ENCODE measurements around the gene ATM.
"Not testable (repeated sequence)": the region's sequence is repeated elsewhere in the genome, so short reads cannot be mapped to it uniquely, and the experiment has no call there.

ATM gene

DNA sequence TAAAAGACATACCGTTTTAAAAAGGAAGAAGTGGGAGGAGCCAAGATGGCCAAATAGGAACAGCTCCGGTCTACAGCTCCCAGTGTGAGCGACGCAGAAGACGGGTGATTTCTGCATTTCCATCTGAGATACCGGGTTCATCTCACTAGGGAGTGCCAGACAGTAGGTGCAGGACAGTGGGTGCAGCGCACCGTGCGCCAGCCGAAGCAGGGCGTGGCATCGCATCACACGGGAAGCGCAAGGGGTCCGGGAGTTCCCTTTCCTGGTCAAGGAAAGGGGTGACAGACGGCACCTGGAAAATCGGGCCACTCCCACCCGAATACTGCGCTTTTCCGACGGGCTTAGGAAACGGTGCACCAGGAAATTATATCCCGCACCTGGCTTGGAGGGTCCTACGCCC, 150.6 kb downstream of the ATM start:
- not testable (repeated sequence) for DNase-seq (ENCODE audit: low read depth)

DNA sequence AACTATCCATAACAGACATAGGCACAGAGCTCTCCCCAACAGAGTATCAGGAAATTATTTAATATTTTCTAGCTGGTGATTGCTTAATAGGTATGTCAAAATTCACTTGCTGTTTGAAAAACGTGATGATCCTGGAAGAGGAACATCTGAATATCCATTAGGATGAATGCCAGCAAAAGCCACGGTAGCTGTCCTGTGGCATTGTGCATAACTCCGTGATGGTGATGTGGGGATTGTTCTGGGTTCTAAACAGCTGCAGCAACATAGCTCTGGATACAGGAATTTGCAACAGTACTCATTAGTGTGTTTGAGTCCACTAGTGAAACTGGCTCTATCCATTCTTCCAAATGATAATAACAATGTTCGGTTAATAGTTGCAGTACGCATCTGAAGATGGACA, 165.7 kb downstream of the ATM start:
- no peak for DNase-seq (ENCODE audit: low read depth)

DNA sequence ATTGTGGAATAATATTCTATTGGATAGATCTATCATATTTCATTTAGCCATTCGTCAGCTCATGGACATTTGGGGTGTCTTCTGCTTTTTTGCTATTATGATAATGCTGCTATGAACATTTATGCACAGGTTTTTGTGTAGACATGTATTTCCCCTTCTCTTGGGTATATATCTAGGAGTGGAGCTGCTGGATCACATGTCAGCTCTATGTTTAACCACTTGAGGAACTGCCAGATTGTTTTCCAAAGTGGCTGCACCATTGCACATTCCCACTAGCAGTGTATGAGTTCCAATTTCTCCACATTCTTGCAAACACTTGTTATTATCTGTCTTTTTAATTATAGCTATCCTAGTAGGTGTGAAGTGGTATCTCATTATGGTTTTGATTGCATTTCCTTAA, 169.5 kb downstream of the ATM start:
- DNase-seq (ENCODE audit: low read depth), result no peak

DNA sequence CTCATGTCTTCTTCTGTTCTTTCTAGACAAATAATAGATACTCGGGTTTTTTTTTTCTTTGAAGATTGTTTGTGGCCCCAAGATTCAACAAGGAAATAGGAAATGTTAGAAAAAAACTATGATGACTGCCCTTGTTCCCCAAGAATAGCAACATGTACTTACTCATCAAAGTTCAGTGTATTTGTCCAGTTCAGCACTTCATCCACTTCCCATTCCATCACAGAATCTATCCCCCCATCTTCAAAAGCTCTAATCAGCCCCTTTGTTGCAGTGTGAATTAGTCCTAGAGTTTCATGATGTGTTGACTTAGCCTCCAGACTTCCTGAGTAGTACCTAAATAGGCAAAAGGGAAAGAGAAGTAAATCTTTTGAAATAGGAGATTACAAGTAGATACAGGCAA, 170.2 kb downstream of the ATM start:
- no peak for DNase-seq (ENCODE audit: low read depth)

DNA sequence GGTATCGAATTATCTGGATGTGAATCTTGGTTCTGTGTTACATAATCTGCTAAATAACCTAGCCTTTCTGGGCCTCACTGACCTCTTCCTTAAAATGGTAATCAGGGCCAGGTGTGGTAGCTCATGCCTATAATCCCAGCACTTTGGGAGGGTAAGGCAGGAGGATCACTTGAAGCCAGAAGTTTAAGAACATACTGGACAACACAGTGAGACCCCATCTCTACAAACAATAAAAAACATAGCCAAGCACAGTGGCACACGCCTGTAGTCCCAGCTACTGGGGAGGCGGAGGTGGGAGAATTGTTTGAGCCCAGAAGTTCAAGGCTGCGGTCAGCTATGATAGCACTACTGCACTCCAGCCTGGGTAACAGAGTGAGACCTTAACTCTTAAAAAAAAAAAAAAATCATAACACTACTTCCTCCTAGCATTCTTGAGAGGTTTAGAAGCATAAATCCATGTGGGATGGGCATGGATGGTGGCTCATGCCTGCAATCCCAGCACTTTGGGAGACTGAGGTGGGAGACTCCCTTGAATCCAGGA, 171.9 kb downstream of the ATM start:
- DNase-seq (ENCODE audit: low read depth), result no peak

DNA sequence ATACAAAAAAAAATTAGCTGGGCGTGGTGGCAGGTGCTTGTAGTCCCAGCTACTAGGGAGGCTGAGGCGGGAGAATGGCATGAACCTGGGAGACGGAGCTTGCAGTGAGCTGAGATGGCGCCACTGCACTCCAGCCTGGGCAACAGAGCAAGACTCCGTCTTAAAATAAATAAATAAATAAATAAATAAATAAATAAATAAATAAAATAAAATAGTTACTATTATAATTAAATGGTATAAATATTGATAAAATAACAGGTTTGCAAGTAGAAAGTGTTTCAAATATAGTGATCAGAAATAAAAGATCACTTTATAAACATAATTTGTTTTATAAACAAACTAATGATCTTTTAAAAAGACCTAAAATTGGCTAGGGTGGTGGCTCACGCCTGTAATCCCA, 173.8 kb downstream of the ATM start:
- not testable (repeated sequence) for DNase-seq (ENCODE audit: low read depth)

DNA sequence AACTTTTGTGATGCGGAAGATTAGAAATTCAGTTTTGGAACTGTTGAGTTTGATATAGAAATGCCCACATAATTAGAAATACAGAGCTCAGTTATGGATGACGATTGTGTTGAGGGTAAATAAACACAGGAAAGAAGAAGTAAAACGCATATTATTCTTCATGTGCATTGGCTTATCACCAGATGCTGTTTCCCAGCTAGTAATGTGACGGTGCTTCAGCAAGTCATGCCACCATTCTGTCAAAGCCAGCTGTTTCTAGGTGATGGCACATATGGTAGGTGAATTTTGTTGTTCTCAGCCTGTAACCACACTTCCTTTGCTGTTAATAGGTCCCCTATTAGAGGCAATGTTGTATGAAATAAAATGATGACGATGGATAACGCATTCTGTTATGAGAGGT, 175.6 kb downstream of the ATM start:
- DNase-seq (ENCODE audit: low read depth), result no peak

DNA sequence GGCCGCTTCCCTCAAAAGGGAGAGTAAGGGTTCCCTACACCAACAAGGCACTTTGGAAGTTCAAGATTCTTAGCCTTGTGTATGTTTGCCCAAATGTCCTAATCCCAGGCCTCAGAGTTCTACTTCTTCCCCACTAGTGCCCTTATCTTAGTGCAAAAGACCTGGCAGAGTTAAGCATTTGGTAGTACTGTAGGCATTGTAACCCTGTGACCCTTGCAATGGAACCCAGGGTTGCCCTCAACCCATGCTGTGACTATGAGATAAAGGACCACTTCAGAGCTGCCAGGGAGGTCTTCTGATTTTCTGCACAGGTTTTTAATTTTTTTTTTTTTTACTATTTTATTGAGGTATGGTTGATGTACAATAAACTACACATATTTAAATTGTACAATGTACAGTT, 179.4 kb downstream of the ATM start:
- DNase-seq (ENCODE audit: low read depth), result no peak

DNA sequence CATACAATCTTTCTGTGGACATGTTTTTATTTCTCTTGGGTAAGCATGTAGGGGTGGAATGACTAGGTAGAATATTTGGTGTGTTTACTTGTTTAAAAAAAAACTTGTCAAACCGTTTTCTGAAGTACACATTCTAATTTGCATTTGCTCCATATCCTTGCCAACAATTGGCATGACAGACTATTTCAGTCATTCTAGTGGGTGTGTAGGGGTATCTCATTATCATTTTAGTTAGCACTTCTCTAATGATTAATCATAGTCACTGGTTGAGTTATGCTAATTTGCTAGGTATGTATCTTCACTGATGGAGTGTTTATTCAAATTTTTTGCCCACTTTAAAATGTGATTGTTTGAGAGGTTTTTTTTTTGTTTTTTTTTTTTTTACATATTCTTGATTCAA, 180.2 kb downstream of the ATM start:
- DNase-seq (ENCODE audit: low read depth), result no peak

DNA sequence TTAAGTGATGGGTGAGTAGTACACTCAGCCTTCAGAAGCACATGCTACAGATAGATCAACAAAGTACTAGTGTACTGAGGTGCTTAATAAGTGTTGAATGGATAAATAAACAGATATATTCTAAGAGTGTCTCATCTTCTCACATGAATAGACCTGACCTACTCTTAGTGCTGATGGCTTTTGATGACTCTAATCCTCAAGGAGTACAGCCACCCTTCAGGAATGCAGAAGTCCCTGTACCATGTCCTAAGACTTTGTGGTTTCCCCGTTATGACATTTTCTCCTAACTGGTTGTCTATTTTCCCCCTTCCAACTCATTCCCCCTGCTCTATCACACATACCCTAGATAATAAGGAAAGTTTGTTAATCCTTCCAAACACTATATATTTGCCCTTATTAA, 182.8 kb downstream of the ATM start:
- no peak for DNase-seq (ENCODE audit: low read depth)

DNA sequence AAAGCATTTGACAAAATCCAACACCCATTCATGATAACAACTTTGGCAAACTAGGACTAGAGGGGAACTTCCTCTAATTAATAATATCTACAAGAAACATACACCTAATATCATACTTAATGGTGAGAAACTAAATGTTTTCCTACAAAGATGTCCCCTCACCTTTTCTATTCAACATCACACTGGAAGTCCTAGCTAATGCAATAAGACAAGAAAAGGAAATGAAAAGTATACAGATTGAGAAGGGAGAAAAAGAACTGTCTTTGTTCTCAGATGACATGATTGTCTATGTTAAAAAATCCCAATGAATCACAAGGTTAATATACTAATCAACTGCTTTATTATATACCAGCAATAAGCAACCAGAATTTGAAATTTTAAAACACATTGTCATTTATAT, 192.1 kb downstream of the ATM start:
- no peak for DNase-seq (ENCODE audit: low read depth)

DNA sequence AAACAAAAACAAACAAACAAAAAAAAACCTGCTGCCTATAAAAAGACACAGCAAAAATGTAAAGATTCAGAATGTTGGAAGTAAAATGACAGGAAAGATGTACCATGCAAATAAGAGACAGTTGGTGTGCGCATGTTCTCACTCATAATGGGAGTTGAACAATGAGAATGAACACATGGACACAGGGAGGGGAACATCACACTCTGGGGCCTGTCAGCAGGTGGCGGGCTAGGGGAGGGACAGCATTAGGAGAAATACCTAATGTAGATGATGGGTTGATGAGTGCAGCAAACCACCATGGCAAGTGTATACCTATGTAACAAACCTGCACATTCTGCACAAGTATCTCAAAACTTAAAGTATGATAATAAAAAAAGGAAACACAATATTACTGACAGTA, 194.7 kb downstream of the ATM start:
- DNase-seq (ENCODE audit: low read depth), result not testable (repeated sequence)

Data from stimulated activated CD8-positive, alpha-beta memory T cell treated with anti-CD3 and anti-CD28 coated beads, Interleukin-12 subunit alpha, Interleukin-12 subunit beta, amount 100 ng/mL, for 1 hour (primary cell).